ENCODE data around the gene THAP4.

The THAP4 gene

GRCh38 chr2:241638940-241639339 lies 2.0 kb upstream of the THAP4 start:
- Histone ChIP-seq H3K36me3 (ENCODE audit: low read length) (peaks cover 17% of the 10 kb centered on the region), H3K27ac (ENCODE audit: low read depth, low read length) (no peak overlapping the region), H3K4me3 (ENCODE audit: insufficient read depth, low read length, poor library complexity, severe bottlenecking) (peak overlapping the region; percentile 77), H3K9me3 (ENCODE audit: insufficient read depth, low read length) (peaks cover 13% of the 10 kb centered on the region), H2AFZ (ENCODE audit: low read depth, low read length, severe bottlenecking) (no peak overlapping the region), H3K9ac (ENCODE audit: low read length) (no peak overlapping the region), H3K27me3 (ENCODE audit: low read length) (no peaks in the 10 kb centered on the region), H3K9me2 (replicated peaks; ENCODE audit: insufficient read depth, low read length) (no peaks in the 10 kb centered on the region), H3K4me2 (ENCODE audit: low read depth, low read length, poor library complexity, severe bottlenecking) (peak overlapping the region; percentile 74), H3K79me2 (ENCODE audit: insufficient read depth, low read length) (peaks cover 90% of the 10 kb centered on the region), H3F3A (ENCODE audit: insufficient read depth) (peaks cover 8% of the 10 kb centered on the region; the same call in 1 of the 2 replicates), H4K20me1 (ENCODE audit: low read depth, low read length) (no peaks in the 10 kb centered on the region)
- TF ChIP-seq CTCF (IDR thresholded peaks at IDR 0.05; ENCODE audit: insufficient read depth, low read length, poor library complexity, severe bottlenecking) (no peak), EZH2phosphoT487 (conservative IDR thresholded peaks at IDR 0.05; ENCODE audit: low read length) (no peak)

GRCh38 chr2:241637795-241638660 lies 1.1 kb upstream of the THAP4 start:
- H4K20me1 ChIP-seq (ENCODE audit: low read depth, low read length): no peaks in the 10 kb centered on the region
- H3K27me3 ChIP-seq (ENCODE audit: low read length): no peaks in the 10 kb centered on the region
- peak overlapping the region; percentile 91 for H2AFZ ChIP-seq (ENCODE audit: low read depth, low read length, severe bottlenecking)
- peak overlapping the region; percentile 95 for H3K9ac ChIP-seq (ENCODE audit: low read length)
- H3K4me3 ChIP-seq (ENCODE audit: insufficient read depth, low read length, poor library complexity, severe bottlenecking): peak overlapping the region; percentile 77
- H3K9me3 ChIP-seq (ENCODE audit: insufficient read depth, low read length): peaks cover 13% of the 10 kb centered on the region
- TF ChIP-seq CTCF (IDR thresholded peaks at IDR 0.05; ENCODE audit: insufficient read depth, low read length, poor library complexity, severe bottlenecking) (no peak), EZH2phosphoT487 (conservative IDR thresholded peaks at IDR 0.05; ENCODE audit: low read length) (no peak)
- H3K9me2 ChIP-seq (replicated peaks; ENCODE audit: insufficient read depth, low read length): no peaks in the 10 kb centered on the region
- H3F3A ChIP-seq (ENCODE audit: insufficient read depth): peaks cover 8% of the 10 kb centered on the region; the same call in 1 of the 2 replicates
- peaks cover 88% of the 10 kb centered on the region for H3K79me2 ChIP-seq (ENCODE audit: insufficient read depth, low read length)
- H3K4me2 ChIP-seq (ENCODE audit: low read depth, low read length, poor library complexity, severe bottlenecking): peak overlapping the region; percentile 74
- peaks cover 17% of the 10 kb centered on the region for H3K36me3 ChIP-seq (ENCODE audit: low read length)
- H3K27ac ChIP-seq (ENCODE audit: low read depth, low read length): peak overlapping the region; percentile 85

GRCh38 chr2:241636182-241637017 lies 558 bp downstream of the THAP4 start:
- peaks cover 81% of the 10 kb centered on the region for H3K79me2 ChIP-seq (ENCODE audit: insufficient read depth, low read length)
- H3K9me2 ChIP-seq (replicated peaks; ENCODE audit: insufficient read depth, low read length): no peaks in the 10 kb centered on the region
- H4K20me1 ChIP-seq (ENCODE audit: low read depth, low read length): no peaks in the 10 kb centered on the region
- peak overlapping the region; percentile 86 for H3K4me3 ChIP-seq (ENCODE audit: insufficient read depth, low read length, poor library complexity, severe bottlenecking)
- H3K27me3 ChIP-seq (ENCODE audit: low read length): no peaks in the 10 kb centered on the region
- peak overlapping the region; percentile 71 for H2AFZ ChIP-seq (ENCODE audit: low read depth, low read length, severe bottlenecking)
- H3K4me2 ChIP-seq (ENCODE audit: low read depth, low read length, poor library complexity, severe bottlenecking): peak overlapping the region; percentile 91
- TF ChIP-seq EZH2phosphoT487 (conservative IDR thresholded peaks at IDR 0.05; ENCODE audit: low read length): no peak
- TF ChIP-seq CTCF (IDR thresholded peaks at IDR 0.05; ENCODE audit: insufficient read depth, low read length, poor library complexity, severe bottlenecking): no peak
- peak overlapping the region; percentile 85 for H3K27ac ChIP-seq (ENCODE audit: low read depth, low read length)
- peaks cover 20% of the 10 kb centered on the region for H3K36me3 ChIP-seq (ENCODE audit: low read length)
- H3F3A ChIP-seq (ENCODE audit: insufficient read depth): 0 out of 2 replicates have a peak, but pooled peaks cover 5% of the 10 kb centered on the region
- H3K9ac ChIP-seq (ENCODE audit: low read length): peak overlapping the region; percentile 95
- H3K9me3 ChIP-seq (ENCODE audit: insufficient read depth, low read length): peaks cover 13% of the 10 kb centered on the region

Measured in SU-DHL-6 (cell line).